ENCODE data around the gene ESAM.

DNA sequence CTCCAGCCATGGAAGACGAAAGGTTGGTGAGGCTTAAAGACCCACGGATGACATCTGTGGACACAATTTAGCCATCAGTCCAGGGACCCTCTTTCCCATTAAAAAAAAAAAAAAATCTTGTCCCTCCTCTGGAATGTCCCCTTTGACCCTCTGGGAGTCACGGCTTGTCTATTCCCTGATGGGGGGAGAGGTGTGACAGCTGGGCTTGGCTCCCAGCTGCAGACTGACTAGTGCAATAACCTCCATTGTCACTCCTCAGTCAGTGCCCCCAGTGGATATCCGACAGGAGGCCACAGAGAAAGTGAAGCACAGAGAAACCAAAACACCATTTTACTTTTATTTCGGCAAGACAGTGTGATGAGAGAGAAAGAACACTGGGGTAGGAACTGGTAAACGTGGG, 7.4 kb downstream of the ESAM start:
- TF ChIP-seq POLR2AphosphoS5 (IDR thresholded peaks at IDR 0.05; ENCODE audit: low read depth, low read length): no peak
- TF ChIP-seq, protein P1, sequence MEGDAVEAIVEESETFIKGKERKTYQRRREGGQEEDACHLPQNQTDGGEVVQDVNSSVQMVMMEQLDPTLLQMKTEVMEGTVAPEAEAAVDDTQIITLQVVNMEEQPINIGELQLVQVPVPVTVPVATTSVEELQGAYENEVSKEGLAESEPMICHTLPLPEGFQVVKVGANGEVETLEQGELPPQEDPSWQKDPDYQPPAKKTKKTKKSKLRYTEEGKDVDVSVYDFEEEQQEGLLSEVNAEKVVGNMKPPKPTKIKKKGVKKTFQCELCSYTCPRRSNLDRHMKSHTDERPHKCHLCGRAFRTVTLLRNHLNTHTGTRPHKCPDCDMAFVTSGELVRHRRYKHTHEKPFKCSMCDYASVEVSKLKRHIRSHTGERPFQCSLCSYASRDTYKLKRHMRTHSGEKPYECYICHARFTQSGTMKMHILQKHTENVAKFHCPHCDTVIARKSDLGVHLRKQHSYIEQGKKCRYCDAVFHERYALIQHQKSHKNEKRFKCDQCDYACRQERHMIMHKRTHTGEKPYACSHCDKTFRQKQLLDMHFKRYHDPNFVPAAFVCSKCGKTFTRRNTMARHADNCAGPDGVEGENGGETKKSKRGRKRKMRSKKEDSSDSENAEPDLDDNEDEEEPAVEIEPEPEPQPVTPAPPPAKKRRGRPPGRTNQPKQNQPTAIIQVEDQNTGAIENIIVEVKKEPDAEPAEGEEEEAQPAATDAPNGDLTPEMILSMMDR (IDR thresholded peaks at IDR 0.05; ENCODE audit: control extremely low read depth in 1 of 3, insufficient read depth in 1 of 3, low read depth in 1 of 3, low read length in 3 of 3): no peak
- no peak for TF ChIP-seq SP1 (IDR thresholded peaks at IDR 0.05; ENCODE audit: low read depth, low read length)
- no peak for TF ChIP-seq GABPA (IDR thresholded peaks at IDR 0.05; ENCODE audit: borderline replicate concordance, insufficient read depth, low read length)
- no peak for TF ChIP-seq POLR2A (IDR thresholded peaks at IDR 0.05; ENCODE audit: control extremely low read depth in 1 of 2, low read depth in 2 of 2, low read length in 2 of 2)
- TF ChIP-seq RFX5 (IDR thresholded peaks at IDR 0.05; ENCODE audit: borderline replicate concordance, low read depth, low read length): no peak
- TF ChIP-seq, protein P2, sequence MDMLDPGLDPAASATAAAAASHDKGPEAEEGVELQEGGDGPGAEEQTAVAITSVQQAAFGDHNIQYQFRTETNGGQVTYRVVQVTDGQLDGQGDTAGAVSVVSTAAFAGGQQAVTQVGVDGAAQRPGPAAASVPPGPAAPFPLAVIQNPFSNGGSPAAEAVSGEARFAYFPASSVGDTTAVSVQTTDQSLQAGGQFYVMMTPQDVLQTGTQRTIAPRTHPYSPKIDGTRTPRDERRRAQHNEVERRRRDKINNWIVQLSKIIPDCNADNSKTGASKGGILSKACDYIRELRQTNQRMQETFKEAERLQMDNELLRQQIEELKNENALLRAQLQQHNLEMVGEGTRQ (IDR thresholded peaks at IDR 0.05; ENCODE audit: low read length): no peak
